Astrocyte (in vitro differentiated cells and primary cell): ENCODE results near the gene ARHGAP6.

Source experiments
- CTCF ChIP-seq: IDR thresholded peaks from 2 replicates; pipeline ENCODE4 v1.5.1; 2011; ENCODE audit warnings: low read depth, mild to moderate bottlenecking, inconsistent platforms, low read length, moderate library complexity; ENCODE audit not compliant: insufficient read depth
- EZH2 ChIP-seq: IDR thresholded peaks from 2 replicates; pipeline ENCODE4 v1.6.1; 2012; ENCODE audit warnings: mild to moderate bottlenecking, low read length, inconsistent platforms; ENCODE audit not compliant: insufficient read depth

GRCh38 chrX:11438380-11438723 is 227.4 kb downstream of the ARHGAP6 start:
- TF ChIP-seq CTCF: no peak
- TF ChIP-seq EZH2: no peak
